Measurements from ENCODE around the gene ZNF442. TPM values are rescaled to one million over a fixed set of nuclear protein-coding genes. Genes with fewer than 3 reads are reported as not detected.
"Not testable (repeated sequence)": the region's sequence is repeated elsewhere in the genome, so short reads cannot be mapped to it uniquely, and the experiment has no call there.

ZNF442 gene
- total RNA-seq, 6 donors from 2014 or later: 0.33 to 6.3 (median 2.1) TPM

DNA sequence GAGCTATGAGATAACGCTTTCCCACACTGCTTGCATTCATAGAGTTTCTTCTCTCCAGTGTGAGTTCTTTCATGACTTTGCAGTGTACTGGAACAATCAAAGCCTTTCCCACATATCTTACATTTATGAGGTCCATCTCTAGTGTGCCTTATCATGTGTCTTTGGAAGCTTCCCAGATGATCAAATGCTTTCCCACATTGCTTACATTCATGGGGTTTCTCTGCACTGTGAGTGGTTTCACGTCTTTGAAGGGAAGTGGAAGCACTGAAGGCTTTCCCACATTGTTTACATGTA, 14.9 kb upstream of the ZNF442 start:
- H3K27ac ChIP-seq: no peak overlapping the region
- no peak for ATAC-seq (ENCODE audit: low FRiP score in 2 of 2)
- TF ChIP-seq EP300 (IDR thresholded peaks at IDR 0.05) (no peak), POLR2A (IDR thresholded peaks at IDR 0.05) (no peak), POLR2AphosphoS5 (IDR thresholded peaks at IDR 0.05) (no peak)
- TF ChIP-seq, protein P1, sequence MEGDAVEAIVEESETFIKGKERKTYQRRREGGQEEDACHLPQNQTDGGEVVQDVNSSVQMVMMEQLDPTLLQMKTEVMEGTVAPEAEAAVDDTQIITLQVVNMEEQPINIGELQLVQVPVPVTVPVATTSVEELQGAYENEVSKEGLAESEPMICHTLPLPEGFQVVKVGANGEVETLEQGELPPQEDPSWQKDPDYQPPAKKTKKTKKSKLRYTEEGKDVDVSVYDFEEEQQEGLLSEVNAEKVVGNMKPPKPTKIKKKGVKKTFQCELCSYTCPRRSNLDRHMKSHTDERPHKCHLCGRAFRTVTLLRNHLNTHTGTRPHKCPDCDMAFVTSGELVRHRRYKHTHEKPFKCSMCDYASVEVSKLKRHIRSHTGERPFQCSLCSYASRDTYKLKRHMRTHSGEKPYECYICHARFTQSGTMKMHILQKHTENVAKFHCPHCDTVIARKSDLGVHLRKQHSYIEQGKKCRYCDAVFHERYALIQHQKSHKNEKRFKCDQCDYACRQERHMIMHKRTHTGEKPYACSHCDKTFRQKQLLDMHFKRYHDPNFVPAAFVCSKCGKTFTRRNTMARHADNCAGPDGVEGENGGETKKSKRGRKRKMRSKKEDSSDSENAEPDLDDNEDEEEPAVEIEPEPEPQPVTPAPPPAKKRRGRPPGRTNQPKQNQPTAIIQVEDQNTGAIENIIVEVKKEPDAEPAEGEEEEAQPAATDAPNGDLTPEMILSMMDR (IDR thresholded peaks at IDR 0.05): no peak
- no peak overlapping the region for H3K4me3 ChIP-seq
- DNase-seq: no peak
- WGBS, 2 donors: 90 to 92% methylated on average over 2 of the region's 2 CpGs
- H3K36me3 ChIP-seq: peaks cover 8 to 37% (median 28%) of the 10 kb centered on the region in 4 donors
- no peaks in the 10 kb centered on the region for H3K27me3 ChIP-seq
- H3K4me1 ChIP-seq: no peaks in the 10 kb centered on the region
- H3K9me3 ChIP-seq: peaks cover 0 to 47% (median 41%) of the 10 kb centered on the region in 4 donors

DNA sequence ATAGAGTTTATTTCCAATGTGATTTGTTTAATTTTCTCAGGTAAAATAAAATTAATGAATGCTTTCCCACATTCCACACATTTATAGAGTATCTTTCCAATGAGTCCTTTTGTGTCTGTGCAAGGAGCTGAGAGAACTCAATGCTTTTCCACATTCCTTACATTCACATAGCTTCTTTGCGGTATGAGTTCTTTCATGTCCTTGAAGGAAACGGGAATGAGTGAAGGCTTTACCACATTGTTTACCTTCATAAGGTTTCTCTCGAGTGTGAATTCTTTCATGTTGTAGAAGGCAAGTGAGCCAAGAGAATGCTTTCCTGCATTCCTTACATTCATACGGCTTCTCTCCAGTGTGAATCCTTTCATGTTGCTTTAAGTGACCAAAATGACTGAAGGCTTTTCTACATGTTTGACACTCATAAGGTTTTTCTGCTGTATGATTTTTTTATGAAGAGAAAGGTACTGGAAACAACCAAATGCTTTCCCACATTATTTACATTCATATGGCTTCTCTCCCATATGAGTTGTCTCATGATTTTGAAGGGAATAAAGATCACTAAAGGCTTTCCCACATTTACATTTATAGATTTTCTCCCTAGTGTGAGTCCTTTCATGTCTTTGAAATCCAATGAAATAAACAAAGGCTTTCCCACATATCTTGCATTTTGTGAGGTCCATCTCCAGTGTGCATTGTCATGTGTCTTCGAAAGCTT, 14.4 kb upstream of the ZNF442 start:
- DNase-seq (no peak), ATAC-seq (ENCODE audit: low FRiP score in 2 of 2) (no peak)
- Histone ChIP-seq H3K27me3 (no peaks in the 10 kb centered on the region), H3K4me3 (no peak overlapping the region), H3K9me3 (peaks cover 0 to 47% (median 41%) of the 10 kb centered on the region in 4 donors), H3K27ac (no peak overlapping the region), H3K36me3 (peaks cover 8 to 37% (median 28%) of the 10 kb centered on the region in 4 donors), H3K4me1 (no peaks in the 10 kb centered on the region)
- 75 to 81% methylated on average over 5 of the region's 5 CpGs for WGBS, 2 donors
- TF ChIP-seq POLR2A (IDR thresholded peaks at IDR 0.05) (no peak), EP300 (IDR thresholded peaks at IDR 0.05) (no peak), POLR2AphosphoS5 (IDR thresholded peaks at IDR 0.05) (no peak)
- TF ChIP-seq, protein P1 (IDR thresholded peaks at IDR 0.05): no peak

DNA sequence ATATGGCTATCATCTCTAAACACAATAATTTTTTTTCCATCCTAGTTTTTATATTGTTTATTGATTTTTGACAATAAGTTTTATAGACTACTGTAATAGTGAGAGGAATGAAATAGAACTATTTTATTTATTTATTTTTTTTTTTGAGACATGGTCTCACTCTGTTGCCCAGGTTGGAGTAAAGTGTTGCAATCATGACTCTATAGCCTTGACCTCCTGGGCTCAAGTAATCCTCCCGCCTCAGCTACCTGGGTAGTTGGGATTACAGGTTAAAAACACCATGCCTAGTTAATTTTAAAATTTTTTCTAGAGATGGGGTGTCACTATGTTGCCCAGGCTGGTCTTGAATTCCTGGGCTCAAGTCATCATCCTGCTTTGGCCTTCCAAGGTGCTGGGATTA, 8.5 kb upstream of the ZNF442 start:
- WGBS, 2 donors: 88 to 100% methylated on average over 1 of the region's 1 CpG

DNA sequence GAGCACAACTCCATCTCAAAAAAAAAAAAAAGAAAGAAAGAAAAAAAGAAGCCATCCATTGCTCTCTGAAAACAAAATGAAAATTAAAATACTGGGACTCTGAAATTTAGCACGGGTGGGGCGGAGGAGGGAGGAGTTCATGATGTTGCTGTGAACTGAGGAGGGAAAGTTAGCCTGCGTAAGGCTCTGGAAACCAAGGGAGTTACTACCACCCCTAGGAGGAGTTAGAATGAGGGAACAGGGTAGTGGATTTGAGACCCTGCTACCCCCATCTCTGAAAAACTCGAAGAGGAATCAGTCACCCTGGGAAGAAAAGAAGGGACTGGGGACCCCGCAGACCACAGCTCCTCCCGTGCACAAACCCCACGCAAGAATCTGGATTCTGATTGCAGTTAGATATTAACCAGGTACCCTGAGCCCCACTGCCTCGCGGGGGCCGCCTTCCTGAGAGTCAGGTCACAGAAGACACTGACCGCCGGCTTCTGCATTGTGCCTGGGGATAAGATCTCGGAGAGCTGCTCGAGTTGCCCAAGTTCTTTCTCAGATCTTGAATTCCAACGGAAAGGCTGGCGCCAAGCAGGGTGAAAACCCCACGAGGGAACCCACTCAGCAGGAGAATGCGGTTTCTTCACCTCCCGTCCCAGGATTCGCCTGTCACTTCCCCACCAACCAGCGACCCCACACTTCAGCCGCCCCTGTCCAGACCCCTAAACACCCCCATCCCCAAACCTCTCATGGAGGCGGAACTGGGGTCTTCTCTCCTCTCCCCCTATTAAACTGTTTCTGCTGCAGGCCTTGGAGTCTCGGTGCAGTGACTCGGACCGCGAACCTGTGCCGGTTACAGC, 870 bp downstream of the ZNF442 start:
- peak overlapping the region; percentile 51 to 72 (median 64) for H3K4me3 ChIP-seq
- H3K27me3 ChIP-seq: no peaks in the 10 kb centered on the region
- H3K36me3 ChIP-seq: no peaks in the 10 kb centered on the region
- no peaks in the 10 kb centered on the region for H3K9me3 ChIP-seq
- TF ChIP-seq POLR2A (IDR thresholded peaks at IDR 0.05) (no peak), EP300 (IDR thresholded peaks at IDR 0.05) (no peak), POLR2AphosphoS5 (IDR thresholded peaks at IDR 0.05) (no peak)
- TF ChIP-seq, protein P1 (IDR thresholded peaks at IDR 0.05): no peak
- ATAC-seq (ENCODE audit: low FRiP score in 2 of 2) (peak in 1 of 2 donors; percentile 12), DNase-seq (peak in 1 of 2 donors; percentile 28)
- H3K27ac ChIP-seq: peak overlapping the region; percentile 83 to 91 (median 89)
- 6 to 7% methylated on average over 22 to 28 of the region's 28 CpGs for WGBS, 2 donors
- H3K4me1 ChIP-seq: peaks cover 8 to 13% (median 11%) of the 10 kb centered on the region in 4 donors

More for the DNA sequence above, 8.5 kb upstream of the ZNF442 start:
- Histone ChIP-seq H3K4me1 (no peaks in the 10 kb centered on the region), H3K4me3 (no peak overlapping the region), H3K27me3 (no peaks in the 10 kb centered on the region), H3K36me3 (no peaks in the 10 kb centered on the region), H3K9me3 (peaks cover 0 to 17% (median 13%) of the 10 kb centered on the region in 4 donors), H3K27ac (no peak overlapping the region)
- no peak for ATAC-seq (ENCODE audit: low FRiP score in 2 of 2)
- DNase-seq: no peak
- TF ChIP-seq, protein P1 (IDR thresholded peaks at IDR 0.05): no peak
- TF ChIP-seq POLR2A (IDR thresholded peaks at IDR 0.05) (no peak), POLR2AphosphoS5 (IDR thresholded peaks at IDR 0.05) (no peak), EP300 (IDR thresholded peaks at IDR 0.05) (no peak)

DNA sequence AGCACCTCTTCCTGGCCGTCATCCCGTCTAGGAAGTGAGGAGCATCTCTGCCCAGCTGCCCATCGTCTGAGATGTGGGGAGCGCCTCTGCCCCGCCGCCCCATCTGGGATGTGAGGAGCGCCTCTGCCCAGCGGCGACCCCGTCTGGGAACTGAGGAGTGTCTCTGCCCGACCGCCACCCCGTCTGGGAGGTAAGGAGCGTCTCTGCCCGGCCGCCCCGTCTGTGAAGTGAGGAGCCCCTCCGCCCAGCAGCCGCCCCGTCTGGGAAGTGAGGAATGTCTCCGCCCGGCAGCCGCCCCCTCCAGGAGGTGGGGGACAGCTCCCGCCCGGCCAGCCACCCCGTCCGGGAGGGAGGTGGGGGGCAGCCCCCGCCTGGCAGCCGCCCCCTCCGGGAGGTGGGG, 3.2 kb downstream of the ZNF442 start:
- DNase-seq: peak in 1 of 2 donors; percentile 63
- H3K27ac ChIP-seq; H3K27me3 ChIP-seq; H3K36me3 ChIP-seq; H3K4me3 ChIP-seq; ATAC-seq (ENCODE audit: low FRiP score in 2 of 2); H3K9me3 ChIP-seq: not testable (repeated sequence)
- WGBS, 2 donors: 100% methylated on average over 6 of the region's 30 CpGs; no CpG with 5 or more reads in 1 of the 2 donors
- peaks cover 8 to 13% (median 11%) of the 10 kb centered on the region in 4 donors for H3K4me1 ChIP-seq

Data from upper lobe of left lung (tissue), 6 donors.